Kidney (tissue), 14 donors: ENCODE data around the gene ALDH1B1. TPM values are rescaled to one million over a fixed set of nuclear protein-coding genes. Genes with fewer than 3 reads are reported as not detected.
A peak's percentile ranks its signal among the peaks of the same experiment; 100 is the strongest.
"Not testable (repeated sequence)": the region's sequence is repeated elsewhere in the genome, so short reads cannot be mapped to it uniquely, and the experiment has no call there.

Experiments
- DNase-seq, 5 donors: peaks; one replicate each; pipeline ENCODE4 v3.0.0-alpha.2; 2013 to 2020
- FAIRE-seq: peaks from 2 replicates; lab custom pipeline; 2012; peaks lifted over from hg19 to GRCh38; lab: Jason Lieb, UNC
- H3K27ac ChIP-seq, 2 donors: one replicate each; pipeline ENCODE4 v1.7.0; 2013; ENCODE audit warnings: low read depth in 2 of 2, low read length in 2 of 2, inconsistent platforms in 1 of 2
- H3K27me3 ChIP-seq: one replicate; pipeline ENCODE4 v1.7.1; 2013; ENCODE audit warnings: low read length, inconsistent platforms; ENCODE audit not compliant: control insufficient read depth, insufficient read depth
- H3K36me3 ChIP-seq, 3 donors: one replicate each; pipeline versions ENCODE4 v1.7.0 to v1.7.1; 2013; ENCODE audit warnings: low read length in 3 of 3, control low read depth in 1 of 3, inconsistent platforms in 1 of 3; ENCODE audit not compliant: insufficient read depth in 3 of 3, control insufficient read depth in 2 of 3
- H3K4me1 ChIP-seq, 3 donors: one replicate each; pipeline versions ENCODE4 v1.7.0 to v1.7.1; 2013; ENCODE audit warnings: low read length in 3 of 3, inconsistent platforms in 1 of 3, low read depth in 1 of 3; ENCODE audit not compliant: control insufficient read depth in 2 of 3, insufficient read depth in 2 of 3
- H3K4me3 ChIP-seq, 3 donors: one replicate each; pipeline versions ENCODE4 v1.7.0 to v1.8.1; 2013; ENCODE audit warnings: low read length in 3 of 3, control low read depth in 1 of 3, inconsistent platforms in 1 of 3
- H3K9ac ChIP-seq, 3 donors: one replicate each; pipeline versions ENCODE4 v1.7.0 to v1.7.1; 2013; ENCODE audit warnings: low read length in 3 of 3, control low read depth in 1 of 3, inconsistent platforms in 1 of 3
- H3K9me3 ChIP-seq, 3 donors: one replicate each; pipeline versions ENCODE4 v1.7.0 to v1.7.1; 2013; ENCODE audit warnings: low read length in 3 of 3, control low read depth in 1 of 3, inconsistent platforms in 1 of 3; ENCODE audit not compliant: control insufficient read depth in 2 of 3, insufficient read depth in 1 of 3
- CTCF ChIP-seq: IDR thresholded peaks from 3 replicates; pipeline ENCODE4 v1.5.1; 2012; ENCODE audit warnings: mild to moderate bottlenecking, moderate library complexity, borderline replicate concordance; ENCODE audit not compliant: insufficient read depth; ENCODE audit errors: extremely low read depth
- intact Hi-C: fragments of 100-400 bp; cut with DNase I; formaldehyde crosslinking; loops from one replicate; pipeline ENCODE4 v1.11.1; 2022
- polyA plus RNA-seq: library from polyadenylated mRNA; stranded (reverse); fragments of 350-450 nt; fragmentation: Illumina TruSeq; extraction: RNeasy Lipid Tissue Mini Kit (QIAGEN cat#74804); gene quantifications from one replicate; pipeline ENCODE4 v1.2.3, GENCODE V29; 2014; ENCODE audit warnings: low read depth, low replicate concordance; ENCODE audit not compliant: insufficient read depth
- total RNA-seq: library from RNA; stranded (reverse); fragmentation: NEBNext Ultra II Directional; extraction: Animal tissue kit (Norgen Biotek cat#: 25700); gene quantifications from one replicate; pipeline ENCODE4 v1.2.1, GENCODE V29; 2021
- donor health status: control.
- donor health status: control.
- donor health status: control.
- donor health status: control.
- donor health status: control.
- donor health status: DM: yes; HTN: yes; CAD: no.
- donor health status: Normal renal cell carcinoma (clear cell type).

ALDH1B1 gene
- total and polyA plus RNA-seq, 2 donors from 2014 or later = 37.7 to 74.7 TPM

- H3K4me3 ChIP-seq = no peak overlapping the region
- peaks cover 0 to 7% (median 4%) of the 10 kb centered on the region in 3 donors for H3K4me1 ChIP-seq
- no peaks in the 10 kb centered on the region for H3K9me3 ChIP-seq
- FAIRE-seq (no peak), DNase-seq (peak in 1 of 5 donors; percentile 42)
- H3K27me3 ChIP-seq = no peaks in the 10 kb centered on the region
- H3K27ac ChIP-seq = no peak overlapping the region
- intact Hi-C loops = no loop called here
- TF ChIP-seq CTCF = no peak
- no peaks in the 10 kb centered on the region for H3K36me3 ChIP-seq
- H3K9ac ChIP-seq = no peak overlapping the region
Observed at GRCh38 chr9:38375572-38375963, 16.9 kb upstream of the ALDH1B1 start.

- Histone ChIP-seq H3K4me3 (no peak overlapping the region), H3K36me3 (no peaks in the 10 kb centered on the region), H3K4me1 (peaks cover 0 to 12% (median 4%) of the 10 kb centered on the region in 3 donors), H3K27me3 (no peaks in the 10 kb centered on the region), H3K27ac (peak overlapping the region; percentile 1 to 65), H3K9ac (no peak overlapping the region), H3K9me3 (no peaks in the 10 kb centered on the region)
- no peak for TF ChIP-seq CTCF
- DNase-seq (peak in 4 of 5 donors; percentile 11 to 73 (median 62)), FAIRE-seq (no peak)
- intact Hi-C loops = no loop called here
Observed at GRCh38 chr9:38376021-38376670, 16.4 kb upstream of the ALDH1B1 start.

GRCh38 chr9:38377336-38378083, 15.0 kb upstream of the ALDH1B1 start:
- FAIRE-seq, DNase-seq, H3K9me3 ChIP-seq, H3K27ac ChIP-seq, intact Hi-C loops, H3K27me3 ChIP-seq, H3K9ac ChIP-seq, H3K4me3 ChIP-seq, H3K36me3 ChIP-seq: not testable (repeated sequence)
- peaks cover 0 to 12% (median 4%) of the 10 kb centered on the region in 3 donors for H3K4me1 ChIP-seq

GRCh38 chr9:38380230-38380871, 12.2 kb upstream of the ALDH1B1 start:
- peaks cover 0 to 8% (median 0%) of the 10 kb centered on the region in 3 donors for H3K9me3 ChIP-seq
- H3K4me1 ChIP-seq = peaks cover 0 to 14% (median 4%) of the 10 kb centered on the region in 3 donors
- H3K9ac ChIP-seq = peak overlapping the region in 1 of 3 donors; percentile 38
- TF ChIP-seq CTCF = no peak
- no peaks in the 10 kb centered on the region for H3K36me3 ChIP-seq
- no peak for FAIRE-seq
- intact Hi-C loops = no loop called here
- H3K27me3 ChIP-seq = no peaks in the 10 kb centered on the region
- H3K4me3 ChIP-seq = no peak overlapping the region
- DNase-seq = peak in 2 of 5 donors; percentile 47 to 53
- peak overlapping the region; percentile 28 to 72 for H3K27ac ChIP-seq
